Left forelimb (tissue), 1 donor: Measurements from ENCODE around the gene CHST1.

Experiments
- DNase-seq: peaks from one replicate; pipeline ENCODE4 v3.0.0-alpha.2; 2018; ENCODE audit warnings: low spot score

CHST1 gene

GRCh38 chr11:45674481-45675190 lies 9.2 kb upstream of the CHST1 start:
- no peak for DNase-seq

DNA sequence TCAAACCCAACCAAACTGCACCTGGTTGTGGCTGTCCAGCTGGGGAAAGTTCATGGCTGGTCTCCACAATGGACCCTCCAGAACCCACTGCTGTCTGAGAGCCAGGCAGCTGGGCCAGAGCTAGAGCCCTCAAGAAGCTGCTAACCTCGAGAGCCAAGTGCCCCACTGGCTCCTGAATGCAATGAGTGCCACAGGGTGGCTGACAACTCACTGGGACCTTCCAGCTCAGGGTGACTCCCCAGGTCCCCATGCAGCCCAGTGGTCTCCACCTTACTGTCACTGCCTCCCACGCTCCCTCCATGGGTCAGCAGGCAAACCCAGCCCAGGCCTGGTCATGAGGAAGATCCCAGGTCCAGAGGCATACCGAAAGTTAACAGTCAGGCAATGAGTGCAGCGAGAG lies 8.0 kb upstream of the CHST1 start:
- no peak for DNase-seq

- DNase-seq, result no peak
Observed at GRCh38 chr11:45672593-45672992, 7.2 kb upstream of the CHST1 start.

GRCh38 chr11:45671246-45672171 lies 6.1 kb upstream of the CHST1 start:
- no peak for DNase-seq

- no peak for DNase-seq
Observed at GRCh38 chr11:45670386-45671135, 5.1 kb upstream of the CHST1 start.

DNA sequence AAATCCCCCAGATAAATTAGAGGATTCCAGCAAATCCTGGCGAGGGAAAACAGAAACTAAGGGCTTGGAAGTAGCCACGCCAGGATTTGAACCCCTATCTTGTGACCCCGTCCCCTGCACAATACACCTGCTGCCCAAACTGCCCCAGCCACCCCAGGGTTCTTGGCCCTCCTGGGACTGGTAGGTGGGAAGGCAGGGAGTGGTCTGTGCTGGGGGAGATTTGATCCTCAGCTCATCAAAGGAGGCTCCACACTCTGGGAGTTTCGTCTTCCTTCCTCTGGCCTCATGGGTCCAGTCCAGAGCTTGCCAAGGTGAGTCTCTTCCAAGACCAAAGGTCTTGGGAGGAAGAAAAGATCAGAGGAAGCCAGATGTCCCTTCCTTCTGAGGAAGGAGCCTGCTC lies 4.5 kb upstream of the CHST1 start:
- DNase-seq, result no peak

DNA sequence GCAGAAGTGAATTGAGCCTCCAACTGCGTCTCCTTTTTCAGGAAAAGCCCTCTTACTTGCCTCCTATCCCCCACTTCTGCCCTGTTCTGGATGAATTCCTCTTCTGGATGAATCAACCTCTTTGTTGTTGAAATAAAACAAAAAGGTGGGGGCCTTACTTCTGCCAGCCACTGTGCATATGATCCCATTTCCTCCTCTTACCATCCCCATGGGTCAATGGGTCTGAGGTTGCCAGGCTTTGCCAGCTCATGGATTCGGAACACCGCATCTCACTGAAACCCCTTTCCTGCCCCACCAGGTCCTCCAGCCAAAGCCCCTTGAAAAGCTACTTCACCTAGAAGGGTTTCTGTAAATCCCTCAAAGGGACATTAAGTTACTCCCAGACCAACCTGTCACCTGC lies 3.7 kb upstream of the CHST1 start:
- DNase-seq, result no peak

DNA sequence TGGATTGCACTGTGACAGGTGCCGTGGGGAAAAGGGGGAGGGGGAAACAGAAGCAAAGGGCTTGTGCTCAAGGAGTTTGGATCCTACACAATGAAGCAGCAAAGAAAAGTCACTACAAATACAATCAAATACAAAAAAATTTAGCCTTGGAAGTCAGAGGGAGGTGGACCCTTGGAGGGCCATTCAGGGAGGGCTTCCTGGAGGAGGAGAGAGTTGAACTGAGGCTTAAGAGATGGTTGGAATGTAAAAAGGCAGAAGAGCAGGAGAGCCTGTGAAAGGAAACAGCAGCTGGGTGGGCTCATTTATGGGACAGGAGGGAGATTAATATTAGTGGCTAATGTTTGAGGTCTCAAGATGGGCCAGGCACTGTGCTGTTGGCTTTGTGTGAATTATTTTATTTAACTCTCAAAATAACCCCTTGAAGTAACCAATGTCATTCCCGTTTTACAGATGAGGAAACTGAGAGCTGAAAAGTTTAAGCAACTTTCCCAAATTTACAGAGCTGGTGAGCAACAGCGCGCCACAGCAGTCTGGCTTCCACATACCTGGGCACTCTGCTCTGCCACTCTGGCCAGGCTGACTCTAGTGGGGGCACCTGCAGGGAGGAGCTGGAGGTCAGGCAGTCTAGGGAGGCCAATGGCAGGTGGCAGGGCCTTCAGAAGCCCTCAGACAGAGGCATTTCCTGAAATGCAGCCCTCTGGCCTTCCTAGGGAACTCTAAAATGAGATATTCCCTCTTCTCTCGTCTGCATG lies 2.7 kb upstream of the CHST1 start:
- no peak for DNase-seq

GRCh38 chr11:45666648-45667642 lies 1.5 kb upstream of the CHST1 start:
- no peak for DNase-seq

DNA sequence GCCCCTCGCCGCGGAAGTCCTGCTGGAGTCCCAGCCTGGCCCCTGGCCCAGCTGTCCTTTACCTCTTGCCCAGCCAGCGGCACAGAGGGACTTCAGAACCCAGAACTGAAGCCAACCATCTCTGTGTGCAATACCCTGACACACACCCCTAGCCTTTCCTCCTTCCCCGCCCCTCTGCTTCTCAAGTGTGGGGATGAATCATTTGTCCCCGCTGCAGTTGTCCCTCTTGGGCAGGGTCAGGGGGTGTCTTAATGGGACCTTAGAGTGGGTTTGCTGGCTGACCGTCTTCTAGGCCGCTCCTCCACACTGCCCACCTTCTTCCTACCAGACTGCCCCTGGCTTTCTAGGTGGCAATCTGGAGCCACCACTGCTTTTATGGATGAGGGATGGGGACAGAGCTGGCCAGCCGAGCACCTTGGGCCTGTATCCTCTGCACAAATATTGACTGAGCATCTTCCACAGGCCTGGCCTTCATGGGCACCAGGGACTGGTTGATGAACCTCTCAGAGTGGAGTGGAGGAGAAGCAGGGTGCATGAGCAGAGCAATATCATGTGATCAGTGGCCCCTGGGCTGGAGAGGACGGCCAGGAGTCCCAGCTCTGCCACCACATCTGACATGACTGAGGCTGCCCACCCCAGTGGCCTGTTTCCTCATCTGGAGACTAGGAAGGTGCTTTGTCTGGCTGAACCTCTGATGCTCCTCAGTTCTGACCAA lies 668 bp upstream of the CHST1 start:
- DNase-seq, result no peak

GRCh38 chr11:45664376-45665205 lies 831 bp downstream of the CHST1 start:
- no peak for DNase-seq

DNA sequence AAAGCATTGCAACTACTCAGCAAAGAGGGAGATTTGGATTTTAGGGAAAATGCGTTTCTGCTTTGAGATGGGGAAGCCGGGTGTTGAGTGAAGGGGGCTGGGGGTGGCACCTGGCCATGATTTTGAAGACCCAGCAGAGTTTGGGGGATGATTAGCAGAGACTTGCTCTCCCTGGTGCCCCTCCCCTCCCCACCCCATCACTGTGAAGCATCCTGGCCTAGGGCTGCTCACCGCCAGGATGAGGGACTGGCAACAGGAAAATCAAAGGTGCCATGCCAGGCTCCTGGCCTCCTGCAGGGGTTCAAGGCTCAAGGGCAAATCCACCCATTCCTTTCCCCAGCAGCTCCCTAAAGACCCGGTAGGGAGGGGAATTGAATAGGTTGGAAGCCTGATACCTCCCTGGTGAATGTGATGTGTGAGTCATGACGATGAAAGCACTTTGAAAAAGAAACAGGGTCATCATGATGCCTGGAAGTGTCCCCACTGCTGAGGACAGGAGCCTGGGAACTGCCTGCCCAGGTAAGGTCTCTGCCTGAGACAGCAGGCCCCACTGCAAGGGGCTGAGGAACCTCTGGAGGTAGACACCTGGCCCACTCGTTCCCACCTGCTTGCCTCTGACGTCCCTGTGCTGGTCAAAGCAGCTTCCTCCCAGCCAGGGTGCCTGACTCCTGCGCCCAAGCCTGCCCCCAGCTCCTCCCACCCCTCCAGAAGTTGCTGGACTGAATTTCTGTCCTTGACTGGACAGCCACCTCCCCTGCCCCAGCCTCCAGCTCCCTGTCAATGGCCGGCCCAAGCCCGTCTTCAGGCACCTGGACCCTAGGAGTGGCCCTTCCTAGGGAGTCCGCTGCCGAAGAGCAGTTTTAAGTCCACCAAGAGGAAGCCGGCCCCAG lies 1.7 kb downstream of the CHST1 start:
- no peak for DNase-seq

DNA sequence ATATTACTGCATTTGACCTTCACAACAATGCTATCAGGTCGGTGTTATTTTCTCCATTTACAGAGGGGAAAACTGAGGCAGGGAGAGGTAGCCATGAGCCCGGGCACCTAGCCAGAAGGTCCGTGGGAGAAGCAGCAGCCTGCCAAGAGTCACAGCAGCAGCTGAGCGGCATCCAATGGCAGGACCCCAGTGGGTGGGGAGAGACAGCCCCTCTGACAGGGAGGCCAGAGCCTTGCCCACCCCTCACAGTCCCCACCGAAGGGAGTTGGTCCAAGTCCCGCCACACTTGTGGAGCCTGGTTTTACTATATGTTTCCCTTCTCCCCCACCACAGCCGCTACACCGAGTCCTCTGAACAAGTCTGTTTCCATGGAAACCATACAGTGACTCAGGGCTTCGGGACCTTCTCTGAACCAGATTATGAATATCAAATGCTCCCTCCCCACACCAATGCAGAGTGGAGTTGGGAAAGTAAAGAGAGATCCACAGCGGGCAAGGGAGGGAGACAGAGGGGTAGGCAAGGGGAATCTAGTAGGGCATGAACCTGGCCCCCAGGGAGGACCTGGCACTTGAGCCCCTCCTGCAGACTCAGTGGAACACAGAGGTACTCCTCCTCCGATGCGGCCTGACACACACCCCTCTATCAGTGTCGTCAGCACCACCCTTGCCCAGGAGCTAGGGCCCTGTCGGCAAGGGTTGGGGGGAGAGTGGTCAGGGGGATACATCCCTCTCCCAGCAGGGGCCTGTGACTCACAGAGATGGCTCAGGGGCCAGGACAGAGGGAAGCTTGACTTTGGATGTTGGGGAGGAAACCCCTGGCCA lies 2.5 kb downstream of the CHST1 start:
- DNase-seq, result no peak

- no peak for DNase-seq
Observed at GRCh38 chr11:45662096-45662664, 3.2 kb downstream of the CHST1 start.

DNA sequence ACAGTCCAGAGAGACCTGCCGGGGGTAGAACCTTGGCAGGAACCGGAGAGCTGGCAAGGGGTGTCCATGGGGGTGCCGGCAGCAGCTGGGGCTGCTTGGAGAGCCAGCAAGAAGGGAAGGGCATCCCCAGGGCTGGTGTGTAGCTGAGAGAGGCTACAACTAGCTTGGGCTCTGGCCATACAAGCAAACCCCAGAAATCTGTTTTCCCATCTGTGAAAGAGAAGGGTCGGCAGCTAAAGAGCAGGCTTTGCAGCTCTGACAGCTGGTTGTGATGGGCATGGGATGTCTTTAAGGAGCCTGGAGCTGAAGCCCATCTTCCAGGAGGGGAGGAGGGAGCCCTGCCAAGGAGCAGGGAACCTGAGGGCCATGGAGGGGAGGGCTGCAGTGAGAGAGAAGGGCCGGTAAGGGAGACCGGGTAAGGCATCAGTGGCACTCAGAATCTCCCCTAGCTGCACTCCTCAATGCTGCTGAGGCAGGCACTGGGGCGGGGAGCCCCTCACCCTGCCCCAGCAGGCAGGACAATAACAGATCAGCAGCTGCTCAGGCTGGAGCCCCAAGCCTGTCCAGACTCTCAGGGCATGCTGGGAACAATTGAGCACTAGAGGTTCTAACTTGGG lies 3.9 kb downstream of the CHST1 start:
- DNase-seq, result no peak

DNA sequence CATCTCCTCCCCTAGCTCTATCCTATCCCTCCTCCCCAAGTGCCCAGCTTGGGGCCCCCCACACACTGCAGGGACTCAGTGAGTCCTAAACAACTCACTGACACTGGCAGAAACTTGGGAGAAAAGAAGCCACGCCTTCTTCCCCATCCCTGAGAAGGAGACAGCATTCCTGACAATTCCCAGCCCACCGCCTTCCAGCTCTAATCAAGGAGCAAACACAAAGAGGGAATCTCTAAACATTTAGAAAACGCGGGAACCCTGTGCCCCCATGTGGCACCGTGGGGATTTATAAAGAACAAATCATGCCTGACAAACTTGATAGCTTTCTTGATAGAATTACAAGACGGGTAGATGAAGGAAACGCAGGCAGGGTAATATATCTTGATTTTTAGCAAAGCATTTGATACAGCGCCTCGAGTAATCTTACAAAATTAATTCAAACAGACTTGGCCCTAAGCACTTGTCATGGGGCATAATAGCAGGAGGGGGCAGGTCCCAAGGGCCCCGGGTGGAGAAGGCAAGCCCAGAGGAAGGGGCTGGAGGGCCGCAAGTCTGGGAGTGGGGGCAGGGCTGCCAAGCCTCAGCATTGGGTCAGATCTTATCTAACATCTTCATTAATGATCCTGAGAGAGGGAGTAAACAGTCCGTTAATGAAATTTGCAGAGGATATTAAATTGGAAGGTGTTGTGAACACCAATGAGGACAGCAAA lies 4.5 kb downstream of the CHST1 start:
- DNase-seq, result no peak
